Loucy (cell line): ENCODE measurements around the gene ESYT2.

Source experiments
- H2AFZ ChIP-seq: fragments of 200-600 bp; sonication (generic); 2 replicates; pipeline ENCODE4 v1.6.0; 2016; ENCODE audit warnings: antibody characterized with exemption, mild to moderate bottlenecking, low read length, moderate library complexity
- H3F3A ChIP-seq: fragments of 200-600 bp; 2 replicates; pipeline ENCODE4 v1.6.0; 2016; ENCODE audit warnings: antibody characterized with exemption, low read depth, mild to moderate bottlenecking
- H3K27me3 ChIP-seq: fragments of 200-600 bp; sonication (generic); 2 replicates; pipeline ENCODE4 v1.6.1; 2014; ENCODE audit warnings: low read length, mild to moderate bottlenecking; ENCODE audit not compliant: insufficient read depth, poor library complexity, severe bottlenecking
- H3K36me3 ChIP-seq: fragments of 200-600 bp; sonication (generic); 2 replicates; pipeline ENCODE4 v1.6.1; 2016; ENCODE audit warnings: low read length; ENCODE audit not compliant: insufficient read depth
- H3K4me1 ChIP-seq: fragments of 200-600 bp; sonication (generic); 2 replicates; pipeline ENCODE4 v1.5.1; 2014; ENCODE audit warnings: low read length, mild to moderate bottlenecking; ENCODE audit not compliant: insufficient read depth, poor library complexity, severe bottlenecking
- H3K4me2 ChIP-seq: fragments of 200-600 bp; sonication (generic); 2 replicates; pipeline ENCODE4 v1.6.0; 2014; ENCODE audit warnings: antibody characterized with exemption, low read length, low read depth, mild to moderate bottlenecking; ENCODE audit not compliant: poor library complexity, severe bottlenecking
- H3K4me3 ChIP-seq: fragments of 200-600 bp; sonication (generic); 2 replicates; pipeline ENCODE4 v1.5.1; 2014; ENCODE audit warnings: low read length, mild to moderate bottlenecking, mixed read lengths; ENCODE audit not compliant: poor library complexity, severe bottlenecking
- H3K79me2 ChIP-seq: fragments of 200-600 bp; sonication (generic); 2 replicates; pipeline ENCODE4 v1.6.1; 2014; ENCODE audit warnings: low read length; ENCODE audit not compliant: insufficient read depth
- H3K9ac ChIP-seq: fragments of 200-600 bp; sonication (generic); 2 replicates; pipeline ENCODE4 v1.6.0; 2014; ENCODE audit warnings: mild to moderate bottlenecking, low read depth, low read length, moderate library complexity; ENCODE audit not compliant: poor library complexity, severe bottlenecking
- H3K9me2 ChIP-seq: fragments of 200-600 bp; sonication (generic); replicated peaks from 2 replicates; pipeline ENCODE4 v1.6.1; 2016; ENCODE audit warnings: low read depth, low read length, mixed read lengths
- H3K9me3 ChIP-seq: fragments of 200-600 bp; sonication (generic); 2 replicates; pipeline ENCODE4 v1.6.1; 2014; ENCODE audit warnings: mild to moderate bottlenecking, antibody characterized with exemption, low read length, low read depth; ENCODE audit not compliant: insufficient read depth
- H4K20me1 ChIP-seq: fragments of 200-600 bp; sonication (generic); 2 replicates; pipeline ENCODE4 v1.6.0; 2014; ENCODE audit warnings: antibody characterized with exemption, low read length, mild to moderate bottlenecking; ENCODE audit not compliant: insufficient read depth, poor library complexity, severe bottlenecking
- CTCF ChIP-seq: fragments of 200-600 bp; sonication (generic); conservative IDR thresholded peaks from 2 replicates; pipeline ENCODE4 v1.5.1; 2014; ENCODE audit warnings: mild to moderate bottlenecking, antibody characterized with exemption, low read length
- EZH2phosphoT487 ChIP-seq: fragments of 200-600 bp; IDR thresholded peaks from 2 replicates; pipeline ENCODE4 v1.6.1; 2018; ENCODE audit warnings: antibody characterized with exemption, mild to moderate bottlenecking, moderate library complexity, borderline replicate concordance

ESYT2 gene

GRCh38 chr7:158725506-158725800 is 103.9 kb downstream of the ESYT2 start:
- Histone ChIP-seq H3K36me3 (peaks cover 9% of the 10 kb centered on the region; the same call in 1 of the 2 replicates), H3K9me3 (no peaks in the 10 kb centered on the region), H3K4me1 (no peaks in the 10 kb centered on the region), H3K4me3 (no peak overlapping the region), H3F3A (no peaks in the 10 kb centered on the region; the same call in 1 of the 2 replicates), H3K27me3 (no peaks in the 10 kb centered on the region), H4K20me1 (no peaks in the 10 kb centered on the region), H3K9me2 (no peaks in the 10 kb centered on the region), H3K79me2 (no peaks in the 10 kb centered on the region), H3K4me2 (no peak overlapping the region), H2AFZ (no peak overlapping the region), H3K9ac (no peak overlapping the region)
- no peak for TF ChIP-seq CTCF
- no peak for TF ChIP-seq EZH2phosphoT487

- H3K9me2 ChIP-seq: no peaks in the 10 kb centered on the region
- H2AFZ ChIP-seq: no peak overlapping the region
- no peak for TF ChIP-seq CTCF
- TF ChIP-seq EZH2phosphoT487: no peak
These were observed 104.4 kb downstream of the ESYT2 start for GRCh38 chr7:158724658-158725505.

DNA sequence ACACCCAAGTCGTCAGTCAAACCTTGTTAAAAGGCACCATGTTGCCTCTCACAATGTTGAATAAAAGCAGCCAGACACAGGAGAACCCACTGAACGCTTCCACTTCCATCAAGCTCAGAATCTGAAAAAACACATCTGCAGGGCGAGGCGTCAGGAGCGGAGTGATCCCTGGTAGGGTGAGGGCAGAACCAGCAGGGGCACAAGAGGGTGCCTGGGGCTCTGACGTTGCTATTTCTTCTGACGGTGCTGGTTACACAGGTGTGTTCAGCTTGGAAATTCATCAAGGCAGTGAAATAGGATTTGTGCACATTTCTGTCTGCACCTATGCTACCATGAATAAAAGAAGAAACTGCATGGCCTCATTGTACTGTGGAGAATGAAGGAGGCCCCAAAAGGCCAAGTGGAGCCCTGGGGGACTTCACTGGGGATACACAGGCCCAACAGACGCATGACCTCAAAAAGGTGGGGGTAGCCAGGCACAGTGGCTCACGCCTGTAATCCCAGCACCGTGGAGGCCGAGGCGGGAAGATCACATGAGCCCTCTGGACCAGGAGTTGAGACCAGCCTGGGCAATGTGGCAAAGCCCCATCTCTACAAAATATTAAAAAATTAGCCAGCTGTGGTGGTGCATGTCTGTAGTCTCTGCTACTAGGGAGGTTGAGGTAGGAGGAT is 105.5 kb downstream of the ESYT2 start:
- no peak overlapping the region for H3K9ac ChIP-seq

More at GRCh38 chr7:158724658-158725505, 104.4 kb downstream of the ESYT2 start:
- Histone ChIP-seq H4K20me1 (no peaks in the 10 kb centered on the region), H3K9me3 (no peaks in the 10 kb centered on the region), H3K36me3 (peaks cover 3% of the 10 kb centered on the region; the same call in 1 of the 2 replicates), H3K9ac (no peak overlapping the region), H3K4me1 (no peaks in the 10 kb centered on the region), H3F3A (no peaks in the 10 kb centered on the region; the same call in 1 of the 2 replicates), H3K4me3 (no peak overlapping the region), H3K4me2 (no peak overlapping the region), H3K79me2 (no peaks in the 10 kb centered on the region), H3K27me3 (no peaks in the 10 kb centered on the region)

More for the DNA sequence above, 105.5 kb downstream of the ESYT2 start:
- Histone ChIP-seq H3K79me2 (no peaks in the 10 kb centered on the region), H2AFZ (no peak overlapping the region), H3K4me1 (no peaks in the 10 kb centered on the region), H3K27me3 (no peaks in the 10 kb centered on the region), H4K20me1 (no peaks in the 10 kb centered on the region), H3K4me2 (no peak overlapping the region), H3K9me3 (no peaks in the 10 kb centered on the region), H3F3A (no peaks in the 10 kb centered on the region; the same call in 1 of the 2 replicates), H3K36me3 (no peaks in the 10 kb centered on the region), H3K4me3 (no peak overlapping the region), H3K9me2 (no peaks in the 10 kb centered on the region)
- TF ChIP-seq EZH2phosphoT487 (no peak), CTCF (no peak)
